Neural cell (in vitro differentiated cells): Measurements from ENCODE around the gene TMEM98. TPM values are rescaled to one million over a fixed set of nuclear protein-coding genes. Genes with fewer than 3 reads are reported as not detected.

Experiments
- H2AFZ ChIP-seq: fragments of 200-600, 300-800 bp; sonication (generic), shearing (Covaris generic); 2 replicates; pipeline ENCODE4 v1.6.0; 2014; ENCODE audit warnings: low read depth, mild to moderate bottlenecking, antibody characterized with exemption, low read length, moderate library complexity
- H3F3A ChIP-seq: fragments of 200-600 bp; shearing (Covaris generic); 2 replicates; pipeline ENCODE4 v1.6.1; 2016; ENCODE audit warnings: mild to moderate bottlenecking, moderate library complexity, mixed read lengths, antibody characterized with exemption, low read length; ENCODE audit not compliant: insufficient read depth, poor library complexity, severe bottlenecking
- H3K27ac ChIP-seq: fragments of 200-600, 300-800 bp; sonication (generic), shearing (Covaris generic); 2 replicates; pipeline ENCODE4 v1.5.1; 2014; ENCODE audit warnings: mild to moderate bottlenecking, low read length, moderate library complexity
- H3K27me3 ChIP-seq: fragments of 300-800, 200-600 bp; sonication (generic), shearing (Covaris generic); 2 replicates; pipeline ENCODE4 v1.6.0; 2014; ENCODE audit warnings: mild to moderate bottlenecking, low read depth, low read length, moderate library complexity; ENCODE audit not compliant: insufficient read depth
- H3K36me3 ChIP-seq: fragments of 300-800, 200-600 bp; sonication (generic), shearing (Covaris generic); 2 replicates; pipeline ENCODE4 v1.5.1; 2014; ENCODE audit warnings: mild to moderate bottlenecking, antibody characterized with exemption, low read length, moderate library complexity; ENCODE audit not compliant: insufficient read depth
- H3K4me2 ChIP-seq: fragments of 300-800, 200-600 bp; sonication (generic), shearing (Covaris generic); 2 replicates; pipeline ENCODE4 v1.6.0; 2014; ENCODE audit warnings: mild to moderate bottlenecking, low read length
- H3K4me3 ChIP-seq: fragments of 300-800, 200-600 bp; sonication (generic), shearing (Covaris generic); 2 replicates; pipeline ENCODE4 v1.5.1; 2014; ENCODE audit warnings: mild to moderate bottlenecking, low read length, moderate library complexity
- H3K79me2 ChIP-seq: fragments of 200-600 bp; shearing (Covaris generic); replicated peaks from 2 replicates; pipeline ENCODE4 v1.6.0; 2014; ENCODE audit warnings: mild to moderate bottlenecking, low read length, moderate library complexity; ENCODE audit not compliant: insufficient read depth
- H3K9ac ChIP-seq: fragments of 300-800, 200-600 bp; sonication (generic), shearing (Covaris generic); 2 replicates; pipeline ENCODE4 v1.6.1; 2016; ENCODE audit warnings: mild to moderate bottlenecking, low read length, mixed read lengths
- H3K9me2 ChIP-seq: fragments of 200-600 bp; shearing (Covaris generic); 2 replicates; pipeline ENCODE4 v1.6.1; 2016; ENCODE audit warnings: mild to moderate bottlenecking, low read length, mixed read lengths; ENCODE audit not compliant: insufficient read depth
- H3K9me3 ChIP-seq: fragments of 200-600, 300-800 bp; sonication (generic), shearing (Covaris generic); 2 replicates; pipeline ENCODE4 v1.6.1; 2016; ENCODE audit warnings: mild to moderate bottlenecking, mixed run types, low read length, moderate library complexity, mixed read lengths
- H4K20me1 ChIP-seq: fragments of 200-600 bp; shearing (Covaris generic); 2 replicates; pipeline ENCODE4 v1.6.1; 2016; ENCODE audit warnings: mild to moderate bottlenecking, mixed run types; ENCODE audit not compliant: insufficient read depth
- EP300 ChIP-seq: fragments of 450-650 bp; conservative IDR thresholded peaks from 2 replicates; pipeline ENCODE4 v1.6.1; 2014; ENCODE audit warnings: antibody characterized with exemption, mild to moderate bottlenecking, moderate library complexity; ENCODE audit not compliant: poor library complexity, severe bottlenecking
- EZH2 ChIP-seq: fragments of 200-600, 300-800 bp; shearing (Covaris generic), sonication (generic); IDR thresholded peaks from 2 replicates; pipeline ENCODE4 v1.6.1; 2014; ENCODE audit warnings: antibody characterized with exemption, low read length, borderline replicate concordance, mild to moderate bottlenecking; ENCODE audit not compliant: insufficient read depth, poor library complexity, severe bottlenecking
- MXI1 ChIP-seq: fragments of 450-650 bp; conservative IDR thresholded peaks from 2 replicates; pipeline ENCODE4 v1.6.1; 2014; ENCODE audit warnings: antibody characterized with exemption, mild to moderate bottlenecking; ENCODE audit not compliant: poor library complexity, severe bottlenecking
- POLR2AphosphoS5 ChIP-seq: IDR thresholded peaks from 2 replicates; pipeline ENCODE4 v1.6.1; 2012
- RAD21 ChIP-seq: fragments of 450-650 bp; conservative IDR thresholded peaks from 2 replicates; pipeline ENCODE4 v1.6.1; 2014; ENCODE audit warnings: antibody characterized with exemption, mild to moderate bottlenecking, moderate library complexity
- SMC3 ChIP-seq: fragments of 450-650 bp; conservative IDR thresholded peaks from 2 replicates; pipeline ENCODE4 v1.6.1; 2014; ENCODE audit warnings: antibody characterized with exemption, mild to moderate bottlenecking, moderate library complexity; ENCODE audit not compliant: poor library complexity
- TAF1 ChIP-seq: IDR thresholded peaks from 2 replicates; pipeline ENCODE4 v1.6.1; 2012; ENCODE audit warnings: low read depth
- polyA plus RNA-seq: library from polyadenylated mRNA; depleted of rRNA; stranded (reverse); fragments of >200 nt; gene quantifications from 2 replicates; pipeline ENCODE4 v1.2.3, GENCODE V29; 2014
- TF ChIP-seq, protein P1 (sequence below): IDR thresholded peaks from 2 replicates; pipeline ENCODE4 v1.6.1; 2012; ENCODE audit warnings: borderline replicate concordance
- TF ChIP-seq, protein P2 (sequence below): fragments of 450-650 bp; IDR thresholded peaks from 2 replicates; pipeline ENCODE4 v1.5.1; 2014; ENCODE audit warnings: antibody characterized with exemption, mild to moderate bottlenecking, moderate library complexity; ENCODE audit not compliant: poor library complexity, severe bottlenecking

TMEM98 gene
- polyA plus RNA-seq, 1 donor from 2014 or later = 65.1 TPM

DNA sequence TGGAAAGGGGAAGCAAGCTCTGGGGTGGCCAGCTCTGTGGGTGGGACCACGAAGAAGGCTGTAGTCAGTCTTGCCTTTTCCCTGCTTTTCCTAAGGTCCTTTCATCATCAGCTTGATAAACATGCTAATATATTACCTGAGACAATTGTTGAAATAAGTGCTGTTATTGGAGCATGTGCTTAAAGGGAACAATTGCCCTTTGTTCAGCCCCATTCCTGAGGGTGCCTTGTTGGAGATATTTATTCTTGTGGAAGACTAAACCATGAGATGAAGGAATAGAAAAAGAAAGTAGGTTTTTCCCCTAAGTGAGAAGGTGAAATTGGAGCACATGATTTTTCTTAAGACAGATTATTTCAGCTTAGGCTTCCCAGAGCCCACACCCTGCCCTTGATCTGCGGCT is 7.8 kb downstream of the TMEM98 start:
- no peak overlapping the region for H3K4me3 ChIP-seq
- no peaks in the 10 kb centered on the region for H3K9me2 ChIP-seq
- H3K27ac ChIP-seq = no peak overlapping the region
- H3K36me3 ChIP-seq = peaks cover 3% of the 10 kb centered on the region
- no peak overlapping the region for H2AFZ ChIP-seq
- no peak overlapping the region for H3K9ac ChIP-seq
- no peak overlapping the region for H3K4me2 ChIP-seq
- H3F3A ChIP-seq = no peaks in the 10 kb centered on the region
- H3K79me2 ChIP-seq = peaks cover under 1% of the 10 kb centered on the region
- no peaks in the 10 kb centered on the region for H4K20me1 ChIP-seq
- TF ChIP-seq MXI1 (no peak), RAD21 (no peak), EZH2 (no peak), SMC3 (no peak)
- TF ChIP-seq, protein P1, sequence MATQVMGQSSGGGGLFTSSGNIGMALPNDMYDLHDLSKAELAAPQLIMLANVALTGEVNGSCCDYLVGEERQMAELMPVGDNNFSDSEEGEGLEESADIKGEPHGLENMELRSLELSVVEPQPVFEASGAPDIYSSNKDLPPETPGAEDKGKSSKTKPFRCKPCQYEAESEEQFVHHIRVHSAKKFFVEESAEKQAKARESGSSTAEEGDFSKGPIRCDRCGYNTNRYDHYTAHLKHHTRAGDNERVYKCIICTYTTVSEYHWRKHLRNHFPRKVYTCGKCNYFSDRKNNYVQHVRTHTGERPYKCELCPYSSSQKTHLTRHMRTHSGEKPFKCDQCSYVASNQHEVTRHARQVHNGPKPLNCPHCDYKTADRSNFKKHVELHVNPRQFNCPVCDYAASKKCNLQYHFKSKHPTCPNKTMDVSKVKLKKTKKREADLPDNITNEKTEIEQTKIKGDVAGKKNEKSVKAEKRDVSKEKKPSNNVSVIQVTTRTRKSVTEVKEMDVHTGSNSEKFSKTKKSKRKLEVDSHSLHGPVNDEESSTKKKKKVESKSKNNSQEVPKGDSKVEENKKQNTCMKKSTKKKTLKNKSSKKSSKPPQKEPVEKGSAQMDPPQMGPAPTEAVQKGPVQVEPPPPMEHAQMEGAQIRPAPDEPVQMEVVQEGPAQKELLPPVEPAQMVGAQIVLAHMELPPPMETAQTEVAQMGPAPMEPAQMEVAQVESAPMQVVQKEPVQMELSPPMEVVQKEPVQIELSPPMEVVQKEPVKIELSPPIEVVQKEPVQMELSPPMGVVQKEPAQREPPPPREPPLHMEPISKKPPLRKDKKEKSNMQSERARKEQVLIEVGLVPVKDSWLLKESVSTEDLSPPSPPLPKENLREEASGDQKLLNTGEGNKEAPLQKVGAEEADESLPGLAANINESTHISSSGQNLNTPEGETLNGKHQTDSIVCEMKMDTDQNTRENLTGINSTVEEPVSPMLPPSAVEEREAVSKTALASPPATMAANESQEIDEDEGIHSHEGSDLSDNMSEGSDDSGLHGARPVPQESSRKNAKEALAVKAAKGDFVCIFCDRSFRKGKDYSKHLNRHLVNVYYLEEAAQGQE = no peak
- H3K27me3 ChIP-seq = no peaks in the 10 kb centered on the region
- no peaks in the 10 kb centered on the region for H3K9me3 ChIP-seq

DNA sequence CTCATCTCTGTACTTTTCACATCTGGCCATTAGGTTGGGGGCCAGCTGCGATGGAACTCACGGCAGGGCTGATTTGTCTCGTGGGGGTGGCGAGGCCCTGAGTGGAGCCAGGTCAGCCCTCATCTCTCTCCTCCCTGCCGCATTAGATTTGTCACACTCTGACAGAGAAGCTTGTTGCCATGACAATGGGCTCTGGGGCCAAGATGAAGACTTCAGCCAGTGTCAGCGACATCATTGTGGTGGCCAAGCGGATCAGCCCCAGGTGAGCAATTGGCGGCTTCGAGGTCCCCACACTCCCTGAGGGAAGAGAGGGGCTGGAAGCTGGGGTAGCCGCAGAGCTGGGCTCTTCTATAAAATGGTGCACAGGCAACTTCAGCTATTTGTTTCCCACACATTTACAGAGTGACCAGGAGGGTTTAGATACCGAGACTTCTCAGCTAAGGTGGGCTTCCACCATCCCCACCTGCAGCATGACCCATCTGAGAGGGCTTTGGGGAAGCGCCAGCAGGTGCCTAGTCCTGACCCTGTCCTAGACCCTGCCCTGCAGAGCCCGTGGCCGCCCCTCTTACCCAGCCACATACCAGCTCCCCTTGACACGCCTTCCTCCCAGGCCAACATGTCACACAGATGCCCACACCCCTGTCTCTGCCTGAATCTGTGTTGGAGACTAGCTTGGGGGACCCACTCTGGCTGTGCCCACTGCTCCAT is 8.4 kb downstream of the TMEM98 start:
- H3K36me3 ChIP-seq = peaks cover 5% of the 10 kb centered on the region
- no peaks in the 10 kb centered on the region for H3F3A ChIP-seq
- no peak overlapping the region for H3K4me2 ChIP-seq
- H3K9me2 ChIP-seq = no peaks in the 10 kb centered on the region
- H3K27ac ChIP-seq = no peak overlapping the region
- no peak overlapping the region for H3K9ac ChIP-seq
- H3K9me3 ChIP-seq = no peaks in the 10 kb centered on the region
- H3K4me3 ChIP-seq = no peak overlapping the region
- TF ChIP-seq RAD21 (no peak), EP300 (no peak), EZH2 (no peak), MXI1 (no peak), POLR2AphosphoS5 (no peak), TAF1 (no peak), SMC3 (no peak)
- TF ChIP-seq, protein P1 = no peak
- TF ChIP-seq, protein P2, sequence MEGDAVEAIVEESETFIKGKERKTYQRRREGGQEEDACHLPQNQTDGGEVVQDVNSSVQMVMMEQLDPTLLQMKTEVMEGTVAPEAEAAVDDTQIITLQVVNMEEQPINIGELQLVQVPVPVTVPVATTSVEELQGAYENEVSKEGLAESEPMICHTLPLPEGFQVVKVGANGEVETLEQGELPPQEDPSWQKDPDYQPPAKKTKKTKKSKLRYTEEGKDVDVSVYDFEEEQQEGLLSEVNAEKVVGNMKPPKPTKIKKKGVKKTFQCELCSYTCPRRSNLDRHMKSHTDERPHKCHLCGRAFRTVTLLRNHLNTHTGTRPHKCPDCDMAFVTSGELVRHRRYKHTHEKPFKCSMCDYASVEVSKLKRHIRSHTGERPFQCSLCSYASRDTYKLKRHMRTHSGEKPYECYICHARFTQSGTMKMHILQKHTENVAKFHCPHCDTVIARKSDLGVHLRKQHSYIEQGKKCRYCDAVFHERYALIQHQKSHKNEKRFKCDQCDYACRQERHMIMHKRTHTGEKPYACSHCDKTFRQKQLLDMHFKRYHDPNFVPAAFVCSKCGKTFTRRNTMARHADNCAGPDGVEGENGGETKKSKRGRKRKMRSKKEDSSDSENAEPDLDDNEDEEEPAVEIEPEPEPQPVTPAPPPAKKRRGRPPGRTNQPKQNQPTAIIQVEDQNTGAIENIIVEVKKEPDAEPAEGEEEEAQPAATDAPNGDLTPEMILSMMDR = no peak
- H2AFZ ChIP-seq = no peak overlapping the region
- no peaks in the 10 kb centered on the region for H3K79me2 ChIP-seq
- H3K27me3 ChIP-seq = no peaks in the 10 kb centered on the region
- H4K20me1 ChIP-seq = no peaks in the 10 kb centered on the region
